Eye (tissue), 1 donor: ENCODE measurements around the gene PAQR4.

Experiments used
- DNase-seq: peaks from one replicate; pipeline ENCODE4 v3.0.0-alpha.2; 2015

PAQR4 gene

DNA sequence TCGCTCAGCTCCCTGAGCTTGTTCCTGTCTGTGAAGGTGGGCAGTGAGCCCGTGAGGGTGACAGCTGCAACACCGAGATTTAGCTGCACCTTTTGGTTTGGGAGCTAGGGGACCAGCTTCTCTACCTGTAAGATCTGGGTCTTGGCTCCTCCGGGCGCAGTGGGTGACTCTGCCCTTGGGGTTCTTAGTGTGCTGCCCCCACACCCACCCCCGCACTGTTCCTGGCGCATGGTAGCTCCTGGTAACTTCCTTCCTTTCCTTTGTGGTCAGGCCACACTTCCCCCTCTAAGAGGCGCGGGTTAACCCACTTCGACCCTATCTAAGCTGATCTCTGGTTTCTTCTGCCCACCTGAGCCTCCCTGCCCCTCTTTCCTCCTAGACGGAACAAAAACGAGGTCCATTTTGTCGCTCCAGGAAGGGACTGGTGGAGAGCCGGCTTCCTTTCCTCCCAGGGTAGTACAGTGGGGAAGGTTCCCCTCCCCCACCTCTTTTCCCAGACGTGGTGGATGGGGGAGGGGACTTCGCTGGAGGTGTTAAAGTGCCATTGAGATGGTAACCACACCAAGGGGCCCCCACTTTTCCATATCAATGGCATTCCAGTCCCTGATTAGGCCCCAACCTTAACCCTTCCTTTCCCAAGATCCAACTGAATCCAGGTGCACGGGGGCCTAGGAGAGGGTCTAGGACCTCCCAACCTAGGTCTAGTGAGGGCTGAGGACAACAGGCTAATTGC lies 39.0 kb downstream of the PAQR4 start:
- no peak for DNase-seq

DNA sequence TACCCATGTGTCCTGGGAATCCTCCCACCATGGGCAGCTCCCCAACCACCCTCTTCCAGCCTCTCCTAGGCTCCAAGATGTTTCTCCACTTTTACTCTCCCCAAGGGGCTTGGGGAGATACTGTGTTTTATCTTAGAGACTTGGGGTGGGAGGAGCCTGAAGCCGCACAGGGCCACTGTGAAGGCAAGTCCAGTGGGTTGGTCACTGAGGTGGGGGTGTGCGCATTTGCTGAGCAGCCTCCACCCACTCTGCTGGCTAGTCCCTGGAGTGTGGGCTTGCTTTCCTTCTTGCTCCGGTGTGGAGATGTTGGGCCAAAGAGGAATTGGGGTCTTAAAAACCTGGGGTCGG lies 39.5 kb downstream of the PAQR4 start:
- DNase-seq: no peak

DNA sequence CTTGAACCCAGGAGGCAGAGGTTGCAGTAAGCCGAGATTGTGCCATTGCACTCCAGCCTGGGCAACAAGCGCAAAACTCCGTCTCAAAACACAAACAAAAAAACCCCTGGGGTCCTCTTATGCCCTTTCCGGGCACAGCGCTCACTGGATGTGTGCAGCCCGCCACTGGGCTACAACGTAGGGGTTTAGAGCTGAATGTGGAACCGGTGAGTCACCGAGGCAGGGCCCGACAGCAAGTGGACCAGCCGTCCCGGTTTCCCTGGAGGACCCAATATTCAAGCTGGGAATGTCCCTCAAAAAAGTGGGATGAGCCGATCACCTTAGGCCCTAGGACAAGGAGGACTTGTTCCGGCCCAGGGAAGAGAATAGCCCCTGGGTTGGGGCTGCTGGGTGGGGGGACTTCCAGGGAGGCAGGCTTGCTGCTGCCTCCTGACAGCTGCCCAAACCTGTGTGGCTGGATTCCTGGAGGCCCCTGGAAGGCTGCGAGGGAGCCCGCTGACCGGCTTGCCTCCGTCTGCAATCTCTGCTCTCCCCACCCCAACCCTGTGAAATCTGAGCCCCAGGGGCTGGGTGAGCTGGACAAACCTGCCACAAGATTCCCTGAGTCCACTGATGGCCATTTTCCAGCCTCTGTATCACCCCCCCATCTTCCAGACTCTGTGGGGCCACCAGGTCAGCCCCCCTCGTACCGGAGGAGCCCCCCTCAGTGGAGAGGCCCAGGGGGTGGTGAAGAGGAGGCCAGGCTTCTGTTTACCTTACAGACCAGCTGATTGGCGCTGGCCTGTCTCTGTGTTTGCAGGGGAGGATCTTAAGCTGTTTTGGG lies 40.6 kb downstream of the PAQR4 start:
- no peak for DNase-seq

DNA sequence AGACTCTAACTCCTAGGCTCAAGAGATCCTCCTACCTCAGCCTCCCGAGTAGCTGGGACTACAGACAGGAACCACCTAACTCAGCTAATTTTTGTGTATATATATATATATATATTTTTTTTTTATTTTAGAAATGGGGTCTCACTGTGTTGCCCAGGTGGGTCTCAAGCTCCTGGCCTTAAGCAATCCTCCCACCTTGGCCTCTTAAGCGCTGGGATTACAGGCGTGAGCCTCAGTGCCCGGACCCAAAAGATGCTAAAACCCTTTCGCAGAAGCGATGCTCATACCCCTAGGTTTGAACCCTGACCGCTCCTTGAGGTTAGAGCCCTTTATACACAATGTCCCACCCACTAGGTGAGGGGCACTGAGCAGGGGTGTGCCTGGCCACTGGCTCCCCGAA lies 41.4 kb downstream of the PAQR4 start:
- no peak for DNase-seq

DNA sequence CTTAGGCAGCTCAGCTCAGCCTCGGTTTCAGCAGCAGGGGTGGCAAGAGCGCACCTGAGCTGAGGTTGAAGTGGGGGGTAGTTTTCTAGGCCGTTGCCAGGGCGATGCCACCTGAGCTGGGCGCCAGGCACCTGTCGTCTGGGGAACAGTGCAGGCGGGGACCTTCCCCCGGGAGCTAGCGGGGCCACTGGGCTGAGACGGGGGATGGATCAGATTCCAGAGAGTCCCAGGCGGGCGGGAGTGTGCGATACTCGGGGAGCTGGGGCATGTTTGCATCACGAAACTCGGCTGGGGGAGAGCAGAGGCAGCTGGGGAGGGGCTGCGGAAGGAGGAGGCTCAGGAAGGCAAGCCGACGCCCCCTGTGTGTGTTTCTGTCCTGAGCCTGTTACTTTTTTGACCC lies 43.1 kb downstream of the PAQR4 start:
- DNase-seq: no peak

DNA sequence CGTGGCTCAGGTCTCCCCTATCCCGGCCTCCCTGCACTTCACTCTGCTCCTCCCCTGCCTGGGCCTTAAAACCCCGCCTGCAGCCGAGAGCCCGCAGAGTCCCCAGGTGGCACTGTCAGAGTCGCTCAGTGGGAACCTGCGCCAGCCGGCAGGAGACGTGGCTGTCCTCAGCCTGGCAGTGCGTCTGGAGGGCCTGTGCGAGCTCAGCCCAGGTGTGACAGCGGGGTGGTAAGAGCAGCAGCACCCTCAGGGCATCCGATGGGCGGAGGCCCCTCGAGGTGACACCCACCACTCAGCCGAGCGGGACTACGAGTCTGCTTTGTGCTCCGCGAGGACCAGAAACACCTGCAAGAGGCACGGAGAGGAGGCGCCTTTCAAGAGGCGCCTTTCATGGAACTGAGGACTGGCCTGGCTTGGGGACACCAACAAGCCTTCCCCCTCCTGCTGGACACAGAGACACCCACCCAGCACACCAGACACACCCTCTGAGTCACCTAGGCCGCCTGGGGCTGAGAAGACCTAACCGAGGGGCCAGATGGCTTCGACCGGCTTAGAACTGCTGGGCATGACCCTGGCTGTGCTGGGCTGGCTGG lies 43.8 kb downstream of the PAQR4 start, which contains the start of gene CLDN9:
Gene CLDN9, plus strand, starts transcription at position 96 of the 593 bp plus-strand sequence. Its CDS starts 440 bp downstream, at position 536.
- no peak for DNase-seq

DNA sequence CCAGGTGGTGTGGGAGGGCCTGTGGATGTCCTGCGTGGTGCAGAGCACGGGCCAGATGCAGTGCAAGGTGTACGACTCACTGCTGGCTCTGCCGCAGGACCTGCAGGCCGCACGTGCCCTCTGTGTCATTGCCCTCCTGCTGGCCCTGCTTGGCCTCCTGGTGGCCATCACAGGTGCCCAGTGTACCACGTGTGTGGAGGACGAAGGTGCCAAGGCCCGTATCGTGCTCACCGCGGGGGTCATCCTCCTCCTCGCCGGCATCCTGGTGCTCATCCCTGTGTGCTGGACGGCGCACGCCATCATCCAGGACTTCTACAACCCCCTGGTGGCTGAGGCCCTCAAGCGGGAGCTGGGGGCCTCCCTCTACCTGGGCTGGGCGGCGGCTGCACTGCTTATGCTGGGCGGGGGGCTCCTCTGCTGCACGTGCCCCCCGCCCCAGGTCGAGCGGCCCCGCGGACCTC lies 44.4 kb downstream of the PAQR4 start:
- DNase-seq: no peak

DNA sequence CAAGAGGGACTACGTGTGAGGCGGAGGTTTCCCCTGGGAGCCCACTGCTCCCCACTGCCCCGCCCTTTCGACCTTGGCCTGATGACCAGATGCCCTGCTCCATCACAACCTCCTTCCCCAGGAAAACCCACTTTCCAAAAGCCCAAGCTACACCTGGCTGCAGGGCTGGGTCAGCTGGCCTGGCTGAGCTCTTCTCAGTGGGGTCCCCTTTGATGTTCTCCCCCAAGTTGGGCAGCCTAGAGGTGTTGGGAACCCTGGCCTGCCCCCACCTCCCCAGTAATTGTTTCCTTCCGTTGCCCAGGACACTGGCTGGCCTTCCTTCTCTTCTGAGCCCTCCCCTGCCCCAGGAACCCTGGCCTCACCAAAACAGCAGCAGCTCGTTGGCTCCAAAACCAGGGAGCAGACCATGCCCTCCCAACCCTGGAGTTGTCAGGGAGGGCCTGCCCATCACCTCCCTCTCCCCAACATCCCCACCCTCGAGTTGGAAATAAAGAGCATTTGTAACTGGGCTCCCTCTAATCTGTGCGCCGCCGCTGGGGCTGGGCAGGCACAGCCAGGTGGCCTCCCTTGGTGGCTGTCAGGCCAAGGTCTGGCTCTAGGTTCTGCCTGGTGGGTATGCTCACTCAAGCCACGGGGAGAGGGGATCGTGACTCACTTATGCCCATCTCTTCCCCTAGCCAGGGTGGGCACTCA lies 45.0 kb downstream of the PAQR4 start:
- DNase-seq: no peak

DNA sequence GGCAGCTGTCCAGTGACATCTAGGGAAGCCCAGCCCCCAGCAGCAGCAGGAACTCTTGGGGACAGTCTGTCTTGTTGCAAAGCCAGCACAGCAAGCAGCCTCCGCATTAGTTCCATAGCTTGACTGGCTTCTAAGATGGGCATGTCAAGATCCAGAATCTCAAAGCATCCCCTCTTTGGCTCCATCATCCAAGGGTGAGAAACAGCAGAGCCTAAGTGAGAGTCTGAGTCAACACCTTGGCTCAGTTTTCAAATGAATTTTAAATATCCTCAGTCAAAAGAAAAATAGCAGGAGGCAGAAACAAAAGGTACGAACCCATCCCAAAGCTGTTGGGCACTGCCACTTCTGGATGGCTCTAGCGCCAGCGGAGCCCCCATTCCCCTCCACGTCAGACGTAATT lies 45.8 kb downstream of the PAQR4 start:
- DNase-seq: no peak

DNA sequence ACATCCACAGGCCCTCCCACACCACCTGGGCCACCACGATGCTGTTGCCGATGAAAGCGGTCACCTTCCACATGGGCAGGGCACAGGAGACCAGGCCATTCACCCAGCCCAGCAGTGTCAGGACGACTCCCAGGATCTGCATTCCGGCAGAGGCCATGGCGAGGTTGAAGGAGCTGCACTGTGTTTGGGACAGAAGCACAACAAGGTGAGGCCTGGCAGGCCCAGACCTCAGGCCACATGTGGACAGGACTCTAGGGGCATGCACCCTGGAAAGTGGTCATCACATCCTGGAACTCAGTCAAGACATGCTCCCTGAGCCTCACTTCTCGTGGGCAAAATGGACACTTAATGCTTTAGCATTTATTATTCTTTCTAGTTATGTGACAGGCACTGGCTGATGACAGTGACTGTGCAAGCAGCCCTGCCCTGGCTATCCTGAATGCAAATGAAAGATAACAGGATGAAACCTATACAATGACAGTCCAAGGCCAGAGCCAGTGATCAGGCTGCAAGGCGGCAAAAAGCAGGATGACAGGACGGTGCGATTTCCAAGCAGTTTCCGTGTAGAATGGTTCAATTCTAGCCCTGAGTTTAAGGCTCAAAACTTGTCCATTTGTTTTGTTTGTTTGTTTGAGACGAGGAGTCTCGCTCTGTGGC lies 46.8 kb downstream of the PAQR4 start:
- no peak for DNase-seq

DNA sequence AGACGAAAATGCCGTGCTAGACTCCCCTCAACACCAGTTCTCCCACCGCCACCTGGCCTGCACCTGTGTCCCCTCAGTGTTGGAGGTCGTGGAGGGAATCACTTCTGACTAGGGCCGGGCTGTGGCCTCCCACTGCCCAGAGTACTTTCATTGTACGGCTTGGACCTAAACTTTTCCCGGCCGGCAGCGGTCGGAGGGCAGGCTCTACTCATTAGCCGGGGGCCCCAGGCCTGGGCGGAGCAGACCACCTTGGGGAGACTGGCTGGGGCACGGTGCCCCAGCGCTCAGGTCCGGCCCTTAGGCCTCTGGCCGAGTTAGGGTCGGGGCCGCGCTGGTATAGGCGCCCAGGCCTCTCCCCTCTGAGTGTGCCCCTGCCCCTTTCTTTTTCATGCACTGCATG lies 48.2 kb downstream of the PAQR4 start:
- DNase-seq: no peak

DNA sequence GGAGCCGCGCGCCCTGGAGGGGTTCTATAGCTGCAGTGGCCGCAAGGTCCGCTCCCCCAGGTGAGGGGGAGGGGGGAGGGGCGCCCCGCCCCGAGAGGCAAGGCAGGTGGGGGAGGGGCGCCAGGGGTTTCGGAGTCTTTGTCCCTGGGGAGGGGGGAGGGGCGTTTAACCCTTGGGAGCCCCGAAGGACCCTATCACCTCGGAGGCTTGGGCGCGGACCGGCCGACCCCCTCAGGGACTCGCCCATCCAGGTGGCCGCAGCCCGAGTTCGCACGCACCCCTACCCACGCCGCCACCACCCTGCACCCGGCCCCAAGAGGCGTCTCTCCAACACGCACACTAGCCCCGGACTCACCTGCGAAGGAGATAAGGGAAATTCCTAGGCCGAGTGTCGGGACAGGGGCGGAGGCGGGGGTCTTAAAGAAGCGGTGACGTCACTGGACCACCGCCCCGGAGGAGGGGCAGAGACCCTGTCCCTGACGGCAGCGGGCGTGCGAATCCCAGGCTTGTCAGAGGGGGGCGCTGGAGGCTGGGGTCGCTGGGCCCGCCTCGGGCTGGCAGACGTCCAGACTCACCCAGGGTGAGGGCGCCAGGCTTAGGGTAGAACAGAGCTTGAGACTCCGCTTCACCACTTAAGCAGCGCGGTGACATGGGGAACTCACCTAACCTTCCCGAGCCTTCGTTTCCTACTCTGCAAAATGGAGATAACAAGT lies 48.8 kb downstream of the PAQR4 start, which contains the start of gene CLDN6:
Gene CLDN6, minus strand, starts transcription at position 390 of the 713 bp plus-strand sequence. CDS start 2,162 bp downstream, outside the sequence.
- peak; percentile 72 for DNase-seq

DNA sequence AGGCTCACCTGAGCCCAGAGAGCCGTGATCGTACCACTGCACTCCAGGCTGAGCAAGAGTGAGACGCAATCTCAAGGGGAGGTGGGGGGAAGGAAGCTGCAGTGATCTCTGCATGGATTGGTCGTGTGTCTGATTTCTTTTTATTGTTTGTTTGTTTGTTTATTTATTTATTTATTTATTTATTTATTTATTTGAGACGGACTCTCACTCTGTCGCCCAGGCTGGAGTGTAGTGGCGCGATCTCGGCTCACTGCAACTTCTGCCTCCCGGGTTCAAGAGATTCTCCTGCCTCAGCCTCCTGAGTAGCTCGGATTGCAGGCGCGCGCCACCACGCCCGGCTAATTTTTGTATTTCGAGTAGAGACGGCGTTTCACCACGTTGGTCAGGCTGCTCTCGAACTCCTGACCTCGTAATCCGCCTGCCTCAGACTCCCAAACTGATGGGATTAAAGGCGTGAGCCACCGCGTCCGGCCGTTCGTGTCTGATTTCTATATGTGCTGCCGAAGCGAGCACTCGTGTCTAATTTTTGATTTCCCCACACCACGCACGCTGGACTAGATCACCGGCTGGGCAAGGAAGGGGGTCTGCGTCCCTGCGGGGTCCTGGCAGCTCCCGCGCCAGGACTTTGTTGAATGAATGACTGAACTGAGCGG lies 50.6 kb downstream of the PAQR4 start:
- no peak for DNase-seq

DNA sequence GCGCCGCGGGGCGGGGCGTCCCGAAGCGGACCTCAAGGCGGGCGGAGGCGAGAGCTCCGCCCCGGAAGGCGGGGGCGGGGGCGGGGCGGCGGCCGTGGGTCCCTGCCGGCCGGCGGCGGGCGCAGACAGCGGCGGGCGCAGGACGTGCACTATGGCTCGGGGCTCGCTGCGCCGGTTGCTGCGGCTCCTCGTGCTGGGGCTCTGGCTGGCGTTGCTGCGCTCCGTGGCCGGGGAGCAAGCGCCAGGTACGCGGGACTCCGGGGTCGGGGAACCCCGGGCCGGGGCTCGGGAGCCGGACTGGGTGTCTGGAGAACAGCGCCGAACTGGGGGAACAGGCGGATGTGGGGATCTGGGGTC lies 51.1 kb downstream of the PAQR4 start, which contains the start of gene TNFRSF12A:
Gene TNFRSF12A, plus strand, starts transcription at position 122 of the 357 bp plus-strand sequence. Its CDS starts 30 bp downstream, at position 152.
- DNase-seq: peak; percentile 89

DNA sequence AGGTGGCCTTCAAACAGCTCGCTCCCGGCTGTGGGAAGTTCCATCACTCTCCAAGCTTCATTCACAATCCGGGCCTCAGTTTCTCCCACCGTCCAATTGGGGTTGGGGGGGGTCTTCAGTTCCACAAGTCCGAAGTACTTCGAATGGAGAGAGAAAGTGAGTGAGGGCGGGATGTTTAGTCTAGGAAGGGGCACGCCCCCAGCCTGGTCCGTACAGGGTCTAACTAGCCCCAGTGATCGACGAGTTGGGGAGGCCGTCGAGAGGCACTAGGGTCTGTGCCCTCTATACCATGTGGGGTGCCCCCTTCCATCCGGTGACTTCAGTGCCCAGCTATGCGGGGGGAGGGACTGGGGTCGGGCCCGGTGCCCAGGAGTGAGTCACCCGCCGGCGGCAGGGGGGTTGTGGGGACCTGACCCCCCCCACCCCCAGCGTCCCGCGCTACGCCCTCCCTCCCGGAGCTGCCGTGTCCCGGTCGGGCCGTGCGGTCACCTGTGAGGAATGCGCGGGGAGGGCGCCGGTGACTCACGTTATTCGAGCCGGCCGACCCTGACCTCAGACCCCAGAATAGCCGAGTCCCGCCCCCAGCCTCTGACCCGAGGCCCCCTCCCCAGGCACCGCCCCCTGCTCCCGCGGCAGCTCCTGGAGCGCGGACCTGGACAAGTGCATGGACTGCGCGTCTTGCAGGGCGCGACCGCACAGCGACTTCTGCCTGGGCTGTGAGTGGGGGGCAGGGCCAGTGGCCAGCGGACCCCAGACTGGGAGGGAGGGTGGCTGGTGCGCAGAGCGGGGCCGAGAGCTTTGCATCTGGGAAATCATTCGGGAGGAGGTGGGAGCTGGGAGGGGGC lies 51.7 kb downstream of the PAQR4 start:
- no peak for DNase-seq

DNA sequence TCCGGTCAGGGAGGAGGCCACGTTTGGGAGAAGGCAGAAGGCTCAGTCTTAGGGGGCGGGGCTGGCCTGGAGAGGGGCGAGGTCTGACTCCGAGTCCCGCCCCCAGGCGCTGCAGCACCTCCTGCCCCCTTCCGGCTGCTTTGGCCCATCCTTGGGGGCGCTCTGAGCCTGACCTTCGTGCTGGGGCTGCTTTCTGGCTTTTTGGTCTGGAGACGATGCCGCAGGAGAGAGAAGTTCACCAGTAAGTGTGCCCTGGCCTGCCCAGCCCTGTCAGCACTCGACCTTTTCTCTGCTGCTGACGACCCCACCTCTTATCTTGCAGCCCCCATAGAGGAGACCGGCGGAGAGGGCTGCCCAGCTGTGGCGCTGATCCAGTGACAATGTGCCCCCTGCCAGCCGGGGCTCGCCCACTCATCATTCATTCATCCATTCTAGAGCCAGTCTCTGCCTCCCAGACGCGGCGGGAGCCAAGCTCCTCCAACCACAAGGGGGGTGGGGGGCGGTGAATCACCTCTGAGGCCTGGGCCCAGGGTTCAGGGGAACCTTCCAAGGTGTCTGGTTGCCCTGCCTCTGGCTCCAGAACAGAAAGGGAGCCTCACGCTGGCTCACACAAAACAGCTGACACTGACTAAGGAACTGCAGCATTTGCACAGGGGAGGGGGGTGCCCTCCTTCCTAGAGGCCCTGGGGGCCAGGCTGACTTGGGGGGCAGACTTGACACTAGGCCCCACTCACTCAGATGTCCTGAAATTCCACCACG lies 52.5 kb downstream of the PAQR4 start:
- peak; percentile 81 for DNase-seq

DNA sequence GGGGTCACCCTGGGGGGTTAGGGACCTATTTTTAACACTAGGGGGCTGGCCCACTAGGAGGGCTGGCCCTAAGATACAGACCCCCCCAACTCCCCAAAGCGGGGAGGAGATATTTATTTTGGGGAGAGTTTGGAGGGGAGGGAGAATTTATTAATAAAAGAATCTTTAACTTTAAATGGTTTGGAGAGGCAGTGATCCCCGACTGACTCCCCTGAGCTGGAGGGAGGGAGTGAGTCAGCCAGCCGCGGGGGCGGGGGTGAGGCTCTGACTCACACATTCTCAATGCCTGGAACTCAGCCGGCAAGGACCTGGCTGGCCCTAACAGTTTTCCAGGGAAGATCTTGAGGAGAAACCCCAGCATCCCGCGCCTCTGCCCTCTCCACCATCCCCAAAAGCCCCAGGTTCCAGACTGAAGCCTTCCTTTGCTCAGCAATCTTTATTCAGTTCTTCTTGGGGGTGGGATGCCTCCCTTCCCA lies 53.1 kb downstream of the PAQR4 start:
- peak; percentile 78 for DNase-seq

DNA sequence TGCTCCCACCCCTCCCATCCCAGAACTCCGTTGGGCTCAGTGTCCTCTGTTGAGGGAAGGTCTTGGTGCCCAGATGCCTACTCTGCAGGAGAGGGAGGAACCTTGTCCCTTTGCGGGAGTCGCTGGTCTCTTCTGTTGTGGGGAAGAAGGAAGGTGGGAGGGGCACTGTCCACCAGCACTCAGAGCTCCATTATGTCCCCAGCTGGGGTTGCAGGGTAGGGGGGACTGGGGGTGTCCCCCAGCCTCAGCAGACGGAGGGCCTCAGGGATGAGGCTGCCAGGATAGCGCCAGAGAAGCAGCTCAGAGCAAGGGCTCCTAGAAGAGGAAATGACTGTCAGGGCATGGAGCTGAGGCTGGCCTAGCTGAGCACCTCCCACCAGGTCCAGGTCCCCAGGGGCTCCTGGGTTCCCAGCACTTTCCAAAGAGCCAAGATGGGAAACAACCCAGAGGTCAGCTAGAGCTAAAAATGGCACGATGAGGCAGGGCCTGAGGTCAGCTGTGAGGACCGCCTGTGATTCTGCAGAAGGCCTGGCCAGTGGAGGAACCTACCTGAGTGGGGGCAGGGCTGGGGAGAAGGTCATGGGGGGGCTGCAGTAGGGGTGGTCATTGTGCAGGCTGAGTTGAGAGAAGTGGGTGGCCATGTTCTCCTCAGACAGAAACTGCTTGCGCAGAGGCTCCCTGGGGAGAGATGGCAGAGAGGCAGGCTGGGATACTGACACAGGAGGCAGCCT lies 53.7 kb downstream of the PAQR4 start:
- no peak for DNase-seq
